HG03565 (cell line): ENCODE results near the gene ZNF607.

Source experiments
- ATAC-seq: cut with Tn5 transposase; IDR thresholded peaks from one replicate; pipeline ENCODE4 v1.9.1; 2021; ENCODE audit warnings: mild to moderate bottlenecking, moderate library complexity; ENCODE audit not compliant: unreplicated experiment

The ZNF607 gene

GRCh38 chr19:37654629-37655300 is 64.8 kb downstream of the ZNF607 start:
- ATAC-seq = peak; percentile 21

- no peak for ATAC-seq
Measured at GRCh38 chr19:37654118-37654517, 65.4 kb downstream of the ZNF607 start.
